Kidney epithelial cell (primary cell): Measurements from ENCODE around the gene PRRX1. TPM values are rescaled to one million over a fixed set of nuclear protein-coding genes. Genes with fewer than 3 reads are reported as not detected.
A peak's percentile ranks its signal among the peaks of the same experiment; 100 is the strongest.

Source experiments
- DNase-seq: peaks from one replicate; pipeline ENCODE4 v3.0.0-alpha.2; 2010; ENCODE audit warnings: low read depth
- H3K27me3 ChIP-seq: 2 replicates; pipeline ENCODE4 v1.6.0; 2011; ENCODE audit warnings: low read length; ENCODE audit not compliant: control insufficient read depth, insufficient read depth
- H3K36me3 ChIP-seq: 2 replicates; pipeline ENCODE4 v1.5.1; 2011; ENCODE audit warnings: low read length; ENCODE audit not compliant: control insufficient read depth, insufficient read depth
- H3K4me3 ChIP-seq: 2 replicates; pipeline ENCODE4 v1.5.1; 2011; ENCODE audit warnings: low read depth, mild to moderate bottlenecking, control low read depth, low read length
- CTCF ChIP-seq: IDR thresholded peaks from 2 replicates; pipeline ENCODE4 v1.5.1; 2011; ENCODE audit warnings: mild to moderate bottlenecking, moderate library complexity, low read length, control low read depth, inconsistent platforms; ENCODE audit not compliant: insufficient read depth, poor library complexity, severe bottlenecking
- total RNA-seq: library from RNA; depleted of rRNA; stranded (reverse); fragments of >200 nt; gene quantifications from 2 replicates; pipeline ENCODE4 v1.2.3, GENCODE V29; 2015

Gene PRRX1
- total RNA-seq, 1 donor from 2014 or later = 2.9 TPM

- Histone ChIP-seq H3K4me3 (no peak overlapping the region), H3K27me3 (no peaks in the 10 kb centered on the region), H3K36me3 (no peaks in the 10 kb centered on the region)
- TF ChIP-seq CTCF = no peak
- DNase-seq = no peak
These were observed 95.1 kb downstream of the PRRX1 start for GRCh38 chr1:170758992-170759391.

GRCh38 chr1:170765279-170765678 is 101.3 kb downstream of the PRRX1 start:
- H3K4me3 ChIP-seq = no peak overlapping the region
- DNase-seq = no peak
- no peak for TF ChIP-seq CTCF
- H3K27me3 ChIP-seq = no peaks in the 10 kb centered on the region
- no peaks in the 10 kb centered on the region for H3K36me3 ChIP-seq

GRCh38 chr1:170765712-170766330 is 101.9 kb downstream of the PRRX1 start:
- DNase-seq = no peak
- H3K27me3 ChIP-seq = no peaks in the 10 kb centered on the region
- no peak overlapping the region for H3K4me3 ChIP-seq
- no peaks in the 10 kb centered on the region for H3K36me3 ChIP-seq
- TF ChIP-seq CTCF = peak; percentile 32

- no peak for TF ChIP-seq CTCF
- DNase-seq = no peak
- no peaks in the 10 kb centered on the region for H3K36me3 ChIP-seq
- no peak overlapping the region for H3K4me3 ChIP-seq
- no peaks in the 10 kb centered on the region for H3K27me3 ChIP-seq
These were observed 105.0 kb downstream of the PRRX1 start for GRCh38 chr1:170768929-170769328.

- H3K4me3 ChIP-seq = no peak overlapping the region
These were observed 105.8 kb downstream of the PRRX1 start for GRCh38 chr1:170769691-170770090.

More at GRCh38 chr1:170769691-170770090, 105.8 kb downstream of the PRRX1 start:
- no peak for TF ChIP-seq CTCF
- H3K27me3 ChIP-seq = no peaks in the 10 kb centered on the region
- no peak for DNase-seq
- H3K36me3 ChIP-seq = no peaks in the 10 kb centered on the region
